NOMO-1 treated with dmso at 0.1 percent for 144 hours (cell line): ENCODE measurements around the gene TNFAIP8L1.
"Not testable (repeated sequence)": the region's sequence is repeated elsewhere in the genome, so short reads cannot be mapped to it uniquely, and the experiment has no call there.

Experiments used
- DNase-seq: peaks from one replicate; lab custom pipeline; 2025; ENCODE audit not compliant: unreplicated experiment; lab: John Stamatoyannopoulos, UW

The TNFAIP8L1 gene

DNA sequence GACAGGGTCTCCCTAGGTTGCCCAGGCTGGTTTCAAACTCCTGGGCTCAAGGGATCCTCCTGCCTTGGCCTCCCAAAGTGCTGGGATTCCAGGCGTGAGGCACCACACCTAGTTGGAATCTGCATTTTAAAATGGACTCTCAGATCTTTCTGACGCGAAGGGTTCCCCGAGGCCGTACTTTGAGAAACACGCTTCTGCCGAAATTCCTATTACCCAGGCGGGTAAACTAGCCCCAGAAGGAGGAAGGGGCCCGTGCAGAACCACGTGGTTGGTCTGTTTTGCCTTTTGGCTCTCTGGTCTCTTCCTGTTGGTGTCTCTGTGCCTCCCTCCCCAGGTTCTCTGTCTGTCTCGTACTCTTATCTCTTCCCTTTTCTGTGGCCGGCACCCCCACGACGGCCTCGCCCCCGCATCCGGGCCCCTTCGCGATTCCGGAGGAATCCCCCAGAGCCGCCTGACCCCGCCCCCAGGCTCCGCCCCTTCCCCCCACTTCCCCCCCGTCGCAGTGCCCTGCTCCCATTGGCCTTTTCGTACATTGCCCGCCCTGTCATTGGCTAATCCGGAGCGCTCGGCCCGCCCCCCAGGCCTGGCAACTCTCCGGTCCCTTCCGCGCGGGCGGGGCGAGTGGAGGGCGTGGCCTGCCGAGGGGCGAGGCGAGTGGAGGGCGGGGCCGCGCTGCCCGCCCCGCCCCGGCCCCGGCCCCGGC lies at the start of gene TNFAIP8L1:
TSS of gene TNFAIP8L1 (plus strand) at position 689 of the 703 bp plus-strand sequence. CDS start 12,354 bp downstream, outside the sequence.
- DNase-seq, result peak; percentile 100

DNA sequence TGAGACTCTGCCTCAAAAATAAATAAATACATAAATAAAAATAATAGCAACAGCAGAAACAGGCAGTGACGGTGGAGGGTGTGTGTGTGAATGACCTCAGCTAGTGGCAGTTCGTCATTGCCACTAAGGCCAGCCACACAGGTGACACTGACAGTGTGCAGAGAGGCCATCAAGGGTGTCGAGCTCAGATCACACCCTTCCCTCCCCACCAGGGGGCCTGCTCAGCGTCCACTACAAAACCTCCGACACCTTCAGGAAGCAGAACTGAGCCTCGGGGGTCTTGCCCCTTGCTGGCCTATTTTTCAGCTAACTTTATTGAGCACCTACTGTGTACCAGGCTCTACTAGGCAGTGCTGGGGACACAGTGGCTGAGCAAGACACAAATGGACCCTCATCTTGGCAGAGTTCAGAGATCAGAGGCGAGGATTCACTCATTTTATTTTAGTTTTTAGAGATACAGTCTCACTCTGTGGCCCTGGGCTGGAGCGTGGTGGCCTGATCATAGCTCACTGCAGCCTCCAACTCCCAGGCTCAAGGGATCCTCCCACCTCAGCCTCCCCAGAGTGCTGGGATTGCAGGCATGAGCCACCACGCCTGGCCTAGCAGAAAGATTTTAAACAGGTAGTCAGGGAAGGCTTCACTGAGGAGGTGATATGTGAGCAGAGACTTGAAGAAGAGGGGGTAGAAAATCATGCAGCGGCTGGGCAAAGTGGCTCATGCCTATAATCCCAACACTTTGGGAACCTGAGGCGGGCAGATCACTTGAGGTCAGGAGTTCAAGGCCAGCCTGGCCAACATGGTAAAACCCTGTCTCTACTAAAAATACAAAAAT lies 49.5 kb upstream of the TNFAIP8L1 start:
- DNase-seq, result peak; percentile 22

GRCh38 chr19:4590559-4590958 lies 48.8 kb upstream of the TNFAIP8L1 start:
- DNase-seq, result no peak

GRCh38 chr19:4591320-4591719 lies 48.0 kb upstream of the TNFAIP8L1 start:
- no peak for DNase-seq

- DNase-seq, result no peak
These were observed 46.9 kb upstream of the TNFAIP8L1 start for GRCh38 chr19:4592445-4592844.

DNA sequence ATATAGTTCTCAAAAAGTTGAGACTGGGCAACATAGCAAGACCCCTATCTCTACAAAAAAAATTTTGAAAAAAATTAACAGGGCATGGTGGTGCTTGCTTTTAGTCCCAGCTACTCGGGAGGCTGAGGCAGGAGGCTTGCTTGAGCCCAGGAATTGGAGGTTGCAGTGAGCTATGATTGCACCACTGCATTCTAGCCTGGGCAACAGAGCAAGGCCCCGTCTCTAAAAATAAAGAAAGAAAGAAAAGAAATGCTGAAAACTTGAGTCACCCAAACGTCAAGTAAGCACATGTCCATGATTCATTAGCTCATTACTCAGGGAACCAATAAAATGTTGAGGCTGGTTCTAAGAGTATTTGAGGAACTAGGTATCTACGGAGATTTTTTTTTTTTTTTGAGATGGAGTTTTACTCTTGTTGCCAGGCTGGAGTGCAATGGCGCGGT lies 45.9 kb upstream of the TNFAIP8L1 start:
- peak; percentile 90 for DNase-seq

GRCh38 chr19:4594201-4594600 lies 45.1 kb upstream of the TNFAIP8L1 start:
- no peak for DNase-seq

- DNase-seq, result not testable (repeated sequence)
These were observed 44.2 kb upstream of the TNFAIP8L1 start for GRCh38 chr19:4595158-4595557.

DNA sequence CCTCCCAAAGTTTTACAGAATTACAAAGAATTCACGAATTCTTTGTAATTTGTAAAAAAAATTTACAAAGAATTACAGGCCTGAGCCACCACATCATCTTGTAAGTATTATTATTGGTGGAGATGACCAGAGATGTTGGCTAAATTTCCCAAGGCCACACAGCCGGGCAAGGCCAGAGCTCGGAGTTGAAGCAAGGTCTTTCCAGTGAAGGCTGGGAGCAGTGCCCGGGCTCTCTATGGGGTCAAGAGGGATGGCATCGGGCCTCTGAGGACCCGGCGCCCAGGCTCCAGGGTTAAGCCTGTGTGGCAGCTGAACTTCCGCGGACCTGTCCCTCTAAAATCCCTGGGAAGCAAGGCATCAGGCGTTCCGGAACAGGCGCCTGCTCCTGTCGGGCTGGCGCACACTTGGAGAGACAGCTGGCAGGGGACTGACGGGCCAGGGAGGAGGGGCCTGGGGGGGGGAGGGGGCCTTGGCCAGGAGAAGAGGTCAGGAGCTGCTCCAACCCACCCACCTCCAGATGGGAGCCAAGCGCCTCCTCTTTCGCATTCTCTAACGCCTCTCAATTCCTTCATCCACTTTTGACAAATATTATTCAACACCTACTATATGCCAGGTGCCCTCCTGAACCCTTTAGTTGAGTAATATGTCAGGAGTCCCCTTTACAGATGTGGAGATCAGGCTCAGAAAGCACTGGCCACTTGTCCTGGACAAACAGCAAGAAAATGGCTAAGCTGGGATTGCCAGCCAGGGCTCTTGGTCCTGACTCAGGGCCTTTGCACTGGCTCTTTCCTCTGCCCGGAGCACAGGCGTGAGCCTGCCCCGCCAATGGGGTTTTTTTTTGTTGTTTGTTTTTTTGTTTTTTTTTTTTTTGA lies 43.0 kb upstream of the TNFAIP8L1 start:
- DNase-seq, result no peak

DNA sequence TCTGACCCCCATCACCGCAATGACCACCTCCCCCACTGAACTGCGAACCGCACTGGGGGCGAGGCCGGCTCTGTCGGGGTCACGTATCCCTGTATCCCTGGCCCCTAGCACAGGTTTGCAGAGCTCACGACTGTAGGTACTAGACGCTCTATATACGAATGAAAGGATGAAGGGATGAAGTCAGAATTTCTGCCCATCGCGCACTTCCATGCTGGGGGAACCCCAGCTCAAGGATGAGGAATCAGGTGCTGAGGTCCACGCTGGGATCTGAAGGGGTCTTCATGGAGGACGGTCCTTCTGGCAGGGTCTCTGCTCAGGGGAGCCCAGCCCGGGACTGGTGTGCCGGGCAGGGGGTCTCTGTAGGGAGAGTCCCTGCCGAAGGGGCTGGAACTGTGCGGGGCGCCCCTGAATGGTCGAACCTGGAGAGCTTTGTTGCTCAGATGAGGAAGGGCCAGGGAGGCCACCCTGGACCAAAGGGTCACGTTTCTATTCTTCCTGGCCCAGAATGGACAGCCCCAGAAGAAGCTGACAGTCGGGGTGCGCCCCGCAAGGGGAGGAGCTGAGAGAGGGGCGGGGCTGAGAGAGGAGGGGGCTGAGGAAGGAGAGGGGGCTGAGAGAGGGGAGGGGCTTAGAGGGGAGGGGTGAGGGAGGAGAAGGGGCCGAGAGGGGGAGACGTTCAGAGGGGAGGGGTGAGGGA lies 41.9 kb upstream of the TNFAIP8L1 start:
- no peak for DNase-seq

DNA sequence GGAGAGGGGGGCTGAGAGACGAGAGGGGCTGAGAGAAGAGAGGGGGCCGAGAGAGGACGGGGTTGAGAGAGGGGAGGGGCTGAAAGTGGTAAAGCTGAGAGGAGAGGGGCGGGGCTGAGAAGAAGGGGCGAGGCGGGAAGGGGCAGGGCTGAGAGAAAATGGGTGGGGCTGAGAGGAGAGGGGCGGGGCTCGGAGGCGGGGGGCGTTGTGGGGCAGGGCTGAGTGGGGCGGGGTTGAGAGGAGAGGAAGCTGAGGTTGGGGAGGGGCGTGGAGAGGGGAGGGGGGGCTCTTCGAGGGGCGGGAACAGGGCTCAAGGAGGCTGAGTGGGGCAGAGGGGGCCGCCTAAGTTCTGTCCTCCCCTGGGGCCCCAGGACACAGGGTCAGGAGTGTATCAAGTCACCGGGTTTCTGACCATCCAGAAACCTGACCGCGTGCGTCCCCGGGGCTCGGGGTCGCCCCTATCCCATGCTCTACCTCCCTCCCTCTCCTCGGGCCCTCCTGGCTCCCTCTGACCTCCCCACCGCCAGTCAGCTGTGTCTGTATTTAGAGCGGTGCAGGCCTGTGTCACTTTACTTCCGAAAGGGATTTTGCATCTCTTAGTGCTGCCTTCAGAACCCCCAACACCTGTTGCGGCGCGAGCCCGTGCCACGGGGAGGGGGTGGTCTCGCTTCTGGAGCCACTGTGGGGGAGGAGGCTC lies 41.2 kb upstream of the TNFAIP8L1 start:
- DNase-seq, result peak; percentile 47

GRCh38 chr19:4598712-4599111 lies 40.6 kb upstream of the TNFAIP8L1 start:
- DNase-seq, result no peak

DNA sequence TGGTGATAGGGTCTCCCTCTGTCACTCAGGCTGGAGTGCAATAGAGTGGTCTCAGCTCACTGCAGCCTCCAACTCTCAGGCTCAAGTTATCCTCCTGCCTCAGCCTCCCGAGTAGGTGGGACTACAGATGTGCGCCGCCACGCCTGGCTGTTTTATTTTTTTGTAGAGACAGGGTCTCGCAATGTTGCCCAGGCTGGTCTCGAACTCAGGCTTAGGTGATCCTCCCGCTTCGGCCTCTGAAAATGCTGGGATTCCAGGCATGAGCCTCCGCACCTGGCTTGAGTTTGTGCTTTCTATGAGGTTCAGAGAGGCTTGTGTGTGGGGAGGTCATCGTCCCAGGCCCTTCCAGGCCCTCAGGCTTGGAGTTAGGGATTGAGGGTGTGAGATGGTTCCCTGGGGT lies 39.2 kb upstream of the TNFAIP8L1 start:
- DNase-seq, result no peak

DNA sequence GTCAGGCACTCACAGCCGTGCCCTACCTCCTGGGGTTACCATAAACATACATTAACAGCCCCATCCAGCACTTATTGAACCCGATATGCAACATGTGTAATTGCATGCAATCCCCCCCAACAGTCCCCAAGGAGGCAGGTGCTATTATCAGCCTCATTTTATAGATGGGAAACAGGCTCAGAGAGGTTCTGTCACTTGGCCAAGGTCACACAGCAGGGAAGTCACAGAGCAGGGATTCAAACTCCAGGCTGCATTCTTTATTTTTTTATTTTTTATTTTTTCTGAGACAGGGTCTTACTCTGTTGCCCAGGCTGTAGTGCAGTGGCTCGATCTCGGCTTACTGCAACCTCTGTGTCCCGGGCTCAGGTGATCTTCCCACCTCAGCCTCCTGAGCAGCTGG lies 38.4 kb upstream of the TNFAIP8L1 start:
- DNase-seq, result no peak

GRCh38 chr19:4602173-4602788 lies 37.0 kb upstream of the TNFAIP8L1 start:
- no peak for DNase-seq

- no peak for DNase-seq
These were observed 36.4 kb upstream of the TNFAIP8L1 start for GRCh38 chr19:4602915-4603314.

GRCh38 chr19:4604912-4605311 lies 34.4 kb upstream of the TNFAIP8L1 start:
- no peak for DNase-seq

DNA sequence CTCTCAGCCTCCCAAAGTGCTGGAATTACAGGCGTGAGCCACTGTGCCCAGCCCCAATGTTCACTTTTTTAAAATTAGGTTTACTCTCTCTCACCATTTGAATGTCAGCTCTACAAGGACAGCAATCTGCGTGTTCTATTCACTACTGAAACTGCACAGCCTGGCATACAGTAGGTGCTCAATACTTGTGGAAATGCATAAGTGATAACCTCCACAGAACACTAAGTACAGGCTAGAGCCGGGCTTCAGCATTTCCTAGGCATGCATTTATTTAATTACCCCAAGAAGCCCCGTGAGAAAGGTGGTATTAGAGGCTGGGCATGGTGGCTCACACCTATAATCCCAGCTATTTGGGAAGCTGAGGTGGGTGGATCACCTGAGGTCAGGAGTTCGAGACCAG lies 33.1 kb upstream of the TNFAIP8L1 start:
- no peak for DNase-seq

DNA sequence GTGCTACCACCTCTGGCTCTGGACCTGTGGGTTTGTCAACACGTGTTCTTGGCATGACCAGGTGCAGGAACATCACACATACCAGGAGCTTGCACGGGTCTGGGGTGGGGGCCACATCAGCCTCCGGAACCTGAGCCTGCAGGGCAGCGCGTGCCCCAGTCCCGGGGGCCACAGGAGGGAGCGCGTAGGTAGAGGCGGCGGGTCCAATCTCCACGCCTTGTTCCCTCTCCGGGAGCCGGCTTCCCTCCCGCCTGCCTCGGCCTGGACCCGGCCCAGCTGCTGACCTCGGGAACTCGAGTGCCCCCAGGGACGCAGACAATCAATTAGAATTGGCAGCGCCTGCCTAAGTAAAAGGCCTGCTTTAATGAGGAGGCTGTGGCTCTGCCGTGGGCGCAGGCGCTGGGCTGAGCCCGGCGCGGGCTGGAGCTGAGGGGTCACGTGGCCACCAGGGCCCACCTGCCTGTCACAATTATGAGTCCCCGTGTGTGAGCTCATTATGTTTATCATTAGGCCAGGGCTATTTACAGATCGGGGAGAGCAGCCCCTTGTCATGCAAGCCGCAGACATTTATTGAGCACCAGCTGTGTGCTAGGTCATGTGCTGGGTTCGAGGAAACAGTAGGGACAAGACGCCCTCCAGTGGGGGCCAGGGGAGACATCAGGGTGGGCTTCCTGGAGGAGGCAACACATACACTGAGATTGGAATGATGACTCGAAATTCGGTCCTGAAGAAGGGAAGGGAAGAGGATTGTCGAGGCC lies 32.2 kb upstream of the TNFAIP8L1 start:
- no peak for DNase-seq
